Measurements from ENCODE around the gene CACNA2D1. TPM values are rescaled to one million over a fixed set of nuclear protein-coding genes. Genes with fewer than 3 reads are reported as not detected.

The CACNA2D1 gene
- total RNA-seq, 1 experiment from 2014 or later, result 36.2 TPM

DNA sequence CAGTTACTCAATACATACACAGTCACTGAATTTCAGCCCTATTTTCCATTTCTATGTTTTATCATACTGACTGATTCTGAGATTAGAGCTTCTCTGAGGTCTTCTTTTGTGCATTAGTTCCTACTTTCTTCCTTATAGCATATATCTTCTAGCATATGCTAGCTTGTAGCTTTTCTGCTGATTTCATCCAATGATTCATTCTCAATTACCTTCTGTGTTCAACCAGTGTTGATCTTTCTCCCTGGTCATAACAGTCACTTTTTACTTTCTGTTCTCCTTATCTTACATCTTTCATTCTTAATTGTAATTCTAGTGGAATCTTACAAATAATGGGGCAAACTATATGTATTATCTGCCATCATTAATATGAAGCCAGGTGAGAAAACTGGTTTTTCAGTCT lies 514.2 kb downstream of the CACNA2D1 start:
- Histone ChIP-seq H4K20me1 (ENCODE audit: control insufficient read depth, insufficient read depth, insufficient read length) (no peaks in the 10 kb centered on the region), H3K9ac (ENCODE audit: extremely low read depth, insufficient read length, low read length) (no peak overlapping the region), H3K56ac (ENCODE audit: insufficient read length, low read depth, low read length) (no peak overlapping the region), H3K18ac (ENCODE audit: insufficient read length, low read depth, low read length) (no peak overlapping the region), H3K27me3 (ENCODE audit: insufficient read depth, low read length) (no peaks in the 10 kb centered on the region), H3K23me2 (ENCODE audit: insufficient read length, low read depth, low read length, poor library complexity, severe bottlenecking) (no peaks in the 10 kb centered on the region), H2BK12ac (ENCODE audit: insufficient read length, low read depth, low read length) (no peak overlapping the region), H3K14ac (ENCODE audit: insufficient read depth, low read length) (no peak overlapping the region), H3K4ac (ENCODE audit: low read depth, low read length) (no peak overlapping the region), H2BK15ac (ENCODE audit: low read depth, low read length) (no peak overlapping the region), H3K27ac (ENCODE audit: insufficient read length, low read depth, low read length) (no peak overlapping the region), H3K4me2 (ENCODE audit: insufficient read depth, insufficient read length, low read length) (no peak overlapping the region), H3K4me1 (ENCODE audit: insufficient read depth, low read length) (no peaks in the 10 kb centered on the region; the same call in 1 of the 2 replicates), H3T11ph (ENCODE audit: low read length) (no peak overlapping the region), H3K79me1 (ENCODE audit: insufficient read depth, low read depth, low read length, poor library complexity, severe bottlenecking) (no peaks in the 10 kb centered on the region), H2BK20ac (ENCODE audit: low read depth, low read length, poor library complexity, severe bottlenecking) (no peak overlapping the region), H2AK5ac (ENCODE audit: insufficient read length, low read length) (no peak overlapping the region), H3K23ac (ENCODE audit: insufficient read length, low read depth, low read length) (no peak overlapping the region), H4K5ac (ENCODE audit: insufficient read length, low read depth, low read length) (no peak overlapping the region), H2BK5ac (ENCODE audit: insufficient read length, low read length) (no peak overlapping the region), H3K79me2 (ENCODE audit: insufficient read depth, low read length) (no peaks in the 10 kb centered on the region), H4K91ac (ENCODE audit: insufficient read length, low read depth, low read length) (no peak overlapping the region), H3K9me3 (ENCODE audit: control insufficient read depth, low read depth, low read length) (no peaks in the 10 kb centered on the region), H2AFZ (ENCODE audit: low read length) (no peak overlapping the region), H4K8ac (replicated peaks; ENCODE audit: insufficient read length, low read depth, low read length) (no peak overlapping the region), H2BK120ac (ENCODE audit: low read depth, low read length, poor library complexity, severe bottlenecking) (no peak overlapping the region)
- Mint-ChIP-seq H3K27ac (no peak overlapping the region), H3K4me3 (no peak overlapping the region), H3K27me3 (ENCODE audit: low read depth) (no peaks in the 10 kb centered on the region), H3K9me3 (no peaks in the 10 kb centered on the region), H3K4me1 (peaks cover 6 to 8% of the 10 kb centered on the region in 2 experiments), H3K36me3 (ENCODE audit: insufficient read depth in 1 of 3, low read depth in 3 of 3) (no peaks in the 10 kb centered on the region)
- TF ChIP-seq, protein P1, sequence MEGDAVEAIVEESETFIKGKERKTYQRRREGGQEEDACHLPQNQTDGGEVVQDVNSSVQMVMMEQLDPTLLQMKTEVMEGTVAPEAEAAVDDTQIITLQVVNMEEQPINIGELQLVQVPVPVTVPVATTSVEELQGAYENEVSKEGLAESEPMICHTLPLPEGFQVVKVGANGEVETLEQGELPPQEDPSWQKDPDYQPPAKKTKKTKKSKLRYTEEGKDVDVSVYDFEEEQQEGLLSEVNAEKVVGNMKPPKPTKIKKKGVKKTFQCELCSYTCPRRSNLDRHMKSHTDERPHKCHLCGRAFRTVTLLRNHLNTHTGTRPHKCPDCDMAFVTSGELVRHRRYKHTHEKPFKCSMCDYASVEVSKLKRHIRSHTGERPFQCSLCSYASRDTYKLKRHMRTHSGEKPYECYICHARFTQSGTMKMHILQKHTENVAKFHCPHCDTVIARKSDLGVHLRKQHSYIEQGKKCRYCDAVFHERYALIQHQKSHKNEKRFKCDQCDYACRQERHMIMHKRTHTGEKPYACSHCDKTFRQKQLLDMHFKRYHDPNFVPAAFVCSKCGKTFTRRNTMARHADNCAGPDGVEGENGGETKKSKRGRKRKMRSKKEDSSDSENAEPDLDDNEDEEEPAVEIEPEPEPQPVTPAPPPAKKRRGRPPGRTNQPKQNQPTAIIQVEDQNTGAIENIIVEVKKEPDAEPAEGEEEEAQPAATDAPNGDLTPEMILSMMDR (conservative IDR thresholded peaks at IDR 0.05), result no peak
- no peak for DNase-seq
